HG03135 (cell line): ENCODE measurements around the gene LRRC38.
"Not testable (repeated sequence)": the region's sequence is repeated elsewhere in the genome, so short reads cannot be mapped to it uniquely, and the experiment has no call there.

ENCODE experiments used
- ATAC-seq: cut with Tn5 transposase; IDR thresholded peaks from one replicate; pipeline ENCODE4 v1.9.1; 2021; ENCODE audit warnings: mild to moderate bottlenecking, moderate library complexity; ENCODE audit not compliant: unreplicated experiment

LRRC38 gene, protein sequence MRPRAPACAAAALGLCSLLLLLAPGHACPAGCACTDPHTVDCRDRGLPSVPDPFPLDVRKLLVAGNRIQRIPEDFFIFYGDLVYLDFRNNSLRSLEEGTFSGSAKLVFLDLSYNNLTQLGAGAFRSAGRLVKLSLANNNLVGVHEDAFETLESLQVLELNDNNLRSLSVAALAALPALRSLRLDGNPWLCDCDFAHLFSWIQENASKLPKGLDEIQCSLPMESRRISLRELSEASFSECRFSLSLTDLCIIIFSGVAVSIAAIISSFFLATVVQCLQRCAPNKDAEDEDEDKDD

DNA sequence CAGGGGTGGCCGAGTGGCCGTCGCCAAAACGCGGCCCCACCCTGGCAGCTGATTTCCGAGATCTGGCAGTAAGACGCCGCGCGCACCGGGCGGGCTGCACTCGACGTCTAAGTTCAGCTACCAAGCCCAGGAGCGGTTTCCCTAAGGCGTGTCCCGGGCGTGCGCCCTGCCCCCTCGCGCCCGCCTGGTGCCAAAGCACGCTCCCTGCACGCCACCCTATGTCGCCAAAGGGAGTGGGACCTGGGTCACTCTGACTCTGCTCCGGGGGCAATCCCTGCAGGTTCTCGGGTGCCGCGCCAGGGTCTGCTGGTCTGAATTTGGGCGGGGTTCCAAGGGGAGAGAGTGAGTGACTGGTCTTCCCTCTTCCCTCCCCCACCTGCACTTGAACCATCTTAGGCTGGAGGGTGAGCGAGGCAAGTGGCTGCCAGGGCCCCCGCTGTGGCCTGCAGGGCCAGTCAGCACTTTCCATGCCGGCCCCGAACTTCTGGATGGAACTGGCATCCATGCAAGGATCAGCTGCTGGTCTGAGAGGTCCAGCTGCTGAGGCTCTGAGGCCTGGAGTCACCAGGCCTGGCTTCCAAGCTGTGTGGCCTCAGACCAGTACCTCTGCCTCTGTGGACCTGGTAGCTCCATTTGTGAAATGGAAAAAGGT lies at the start of gene LRRC38:
LRRC38 (minus strand) TSS at position 109 of the 652 bp plus-strand sequence. CDS start 410 bp downstream, outside the sequence.
- ATAC-seq: no peak

DNA sequence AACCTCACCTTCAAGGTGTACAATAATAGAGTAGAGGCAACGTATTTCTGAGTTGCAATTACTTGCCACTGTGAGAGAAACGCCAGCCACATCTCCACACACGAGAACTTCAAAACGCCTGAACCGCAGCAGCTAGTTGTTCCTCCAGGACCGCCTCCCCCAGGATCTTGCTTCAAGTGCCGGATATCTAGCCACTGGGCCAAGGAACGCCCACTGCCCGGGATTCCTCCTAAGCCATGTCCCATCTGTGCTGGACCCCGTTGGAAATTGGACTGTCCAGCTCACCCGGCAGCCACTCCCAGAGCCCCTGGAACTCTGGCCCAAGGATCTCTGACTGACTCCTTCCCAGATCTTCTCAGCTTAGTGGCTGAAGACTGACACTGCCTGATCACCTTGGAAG lies 49.2 kb upstream of the LRRC38 start:
- not testable (repeated sequence) for ATAC-seq

GRCh38 chr1:13560541-13560940 lies 46.7 kb upstream of the LRRC38 start:
- no peak for ATAC-seq

GRCh38 chr1:13556224-13556764 lies 42.5 kb upstream of the LRRC38 start:
- ATAC-seq: no peak

- no peak for ATAC-seq
These were observed 41.0 kb upstream of the LRRC38 start for GRCh38 chr1:13554798-13555197.

DNA sequence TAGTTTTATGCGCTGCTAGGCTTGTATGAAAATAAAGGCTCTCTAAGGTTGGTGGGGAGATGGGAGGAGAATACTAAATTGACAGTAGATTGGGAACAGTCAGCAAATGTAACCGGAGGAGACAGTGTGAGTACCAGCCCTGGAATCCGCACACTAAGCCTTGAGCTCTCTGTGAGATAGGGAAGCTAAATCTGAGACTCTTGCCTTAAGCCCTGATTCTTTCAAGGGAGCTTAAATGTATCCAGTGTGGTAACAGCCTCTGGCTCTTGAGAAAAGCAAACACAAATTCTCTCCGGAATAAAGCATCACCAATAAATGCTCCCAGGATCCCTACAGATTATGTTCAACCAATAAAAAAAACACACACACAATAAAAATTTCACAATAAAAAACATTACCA lies 36.9 kb upstream of the LRRC38 start:
- ATAC-seq: no peak

DNA sequence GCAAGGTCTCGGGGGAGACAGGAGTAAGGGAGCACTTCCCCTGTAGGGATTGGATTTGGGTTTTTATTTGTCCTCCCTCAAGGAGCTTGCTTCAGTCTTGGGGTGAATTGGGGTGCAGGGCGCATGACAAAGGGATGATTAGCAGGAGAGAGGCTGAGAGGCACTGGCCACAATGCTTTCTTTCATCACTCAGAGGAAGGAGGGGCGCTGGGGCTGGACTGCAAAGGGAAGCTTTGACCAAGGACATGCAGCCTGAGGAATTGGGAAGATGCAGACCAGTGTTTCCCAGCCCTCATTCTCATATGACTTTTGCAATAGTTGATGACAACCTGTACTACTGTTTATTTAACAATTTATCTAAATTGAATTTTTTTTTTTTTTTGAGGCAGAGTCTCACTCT lies 35.7 kb upstream of the LRRC38 start:
- ATAC-seq: no peak

DNA sequence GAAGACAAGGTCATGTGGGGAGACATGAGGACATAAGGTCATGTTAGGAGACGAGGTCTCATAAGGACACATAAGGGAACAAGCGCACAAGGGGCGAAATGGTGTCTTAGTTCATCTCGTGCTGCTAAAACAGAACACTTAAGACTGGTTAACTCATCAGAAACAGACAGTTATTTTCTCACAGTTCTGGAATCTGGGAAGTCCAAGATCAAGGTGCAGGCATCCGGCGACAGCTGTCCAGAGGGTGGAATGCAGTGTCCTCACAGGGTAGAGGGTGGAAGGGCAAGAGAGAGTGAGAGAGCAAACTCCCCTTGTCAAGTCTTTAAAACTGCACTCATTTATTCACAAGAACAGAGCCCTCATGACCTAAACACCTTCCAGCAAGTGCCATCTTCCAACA lies 35.2 kb upstream of the LRRC38 start:
- no peak for ATAC-seq

DNA sequence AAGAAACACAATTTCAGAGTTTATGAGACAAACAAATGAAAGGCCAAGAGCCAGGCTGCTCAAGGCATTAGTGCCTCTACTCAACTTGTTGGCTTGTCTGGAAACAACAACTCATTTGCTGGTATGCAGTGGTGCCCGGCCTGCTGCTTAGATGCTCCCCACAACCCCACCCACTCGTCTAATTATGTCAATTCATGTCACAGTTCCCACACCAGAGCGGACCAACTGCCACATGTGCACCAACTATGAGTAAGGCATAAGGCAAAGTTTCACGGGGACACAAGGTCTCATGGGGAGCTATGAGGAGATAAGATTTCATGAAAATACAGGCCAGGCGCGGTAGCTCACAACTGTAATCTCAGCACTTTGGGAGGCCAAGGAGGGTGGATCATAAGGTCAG lies 34.5 kb upstream of the LRRC38 start:
- no peak for ATAC-seq

- ATAC-seq: no peak
These were observed 33.0 kb upstream of the LRRC38 start for GRCh38 chr1:13546791-13547190.

DNA sequence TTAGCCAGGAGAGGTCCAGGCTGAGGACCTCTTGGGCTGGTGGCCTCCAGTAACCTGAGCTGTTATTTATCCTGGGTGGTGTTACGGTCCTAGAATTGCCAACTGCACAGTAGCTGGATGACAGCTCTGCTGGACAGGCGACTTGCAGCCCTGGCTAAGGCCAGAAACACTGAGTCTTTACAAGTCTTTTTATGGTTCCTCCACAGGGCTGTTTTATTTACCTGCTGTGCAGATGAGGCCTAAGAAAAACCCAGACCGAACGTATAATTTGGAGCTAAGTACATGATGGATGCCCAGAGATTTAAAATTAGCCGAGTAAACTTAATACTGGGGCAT lies 30.4 kb upstream of the LRRC38 start:
- ATAC-seq: no peak

DNA sequence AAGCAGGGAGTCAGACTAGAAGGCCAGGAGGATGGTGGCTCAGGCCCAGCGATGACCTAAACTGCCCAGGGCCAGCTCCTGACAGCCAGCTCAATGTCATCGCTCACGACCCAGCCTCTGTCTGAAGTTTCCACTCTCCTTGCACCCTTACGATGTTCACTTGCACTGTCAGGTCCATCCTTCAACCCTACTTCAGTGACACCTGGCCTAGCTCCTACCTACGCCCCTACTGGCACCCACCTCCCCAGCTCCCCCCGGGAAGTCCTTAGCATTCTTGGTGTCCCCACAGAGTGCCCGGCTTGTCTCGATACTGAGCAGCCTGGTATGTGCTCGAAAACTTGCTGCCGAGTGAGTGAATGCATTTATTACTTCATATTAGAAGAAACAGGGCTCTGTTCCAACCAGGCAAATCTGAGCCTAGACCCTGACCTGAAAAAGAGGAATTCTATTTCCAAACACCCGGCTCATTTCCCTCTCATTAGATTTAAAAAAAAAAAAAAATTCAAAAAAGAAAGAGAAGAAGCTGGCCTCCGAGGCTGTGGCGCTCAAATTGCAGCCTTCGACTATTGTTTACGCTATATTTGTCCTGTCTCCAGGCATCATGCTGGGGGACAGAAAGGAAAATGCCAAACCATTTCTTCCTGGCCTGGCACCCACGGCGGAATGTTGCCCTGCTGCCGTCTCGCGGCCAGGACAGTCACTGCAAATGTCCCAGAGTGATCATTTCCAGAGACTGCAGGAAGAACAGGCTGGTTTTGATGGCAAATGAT lies 29.8 kb upstream of the LRRC38 start:
- no peak for ATAC-seq

GRCh38 chr1:13541435-13542215 lies 27.8 kb upstream of the LRRC38 start:
- ATAC-seq: no peak

DNA sequence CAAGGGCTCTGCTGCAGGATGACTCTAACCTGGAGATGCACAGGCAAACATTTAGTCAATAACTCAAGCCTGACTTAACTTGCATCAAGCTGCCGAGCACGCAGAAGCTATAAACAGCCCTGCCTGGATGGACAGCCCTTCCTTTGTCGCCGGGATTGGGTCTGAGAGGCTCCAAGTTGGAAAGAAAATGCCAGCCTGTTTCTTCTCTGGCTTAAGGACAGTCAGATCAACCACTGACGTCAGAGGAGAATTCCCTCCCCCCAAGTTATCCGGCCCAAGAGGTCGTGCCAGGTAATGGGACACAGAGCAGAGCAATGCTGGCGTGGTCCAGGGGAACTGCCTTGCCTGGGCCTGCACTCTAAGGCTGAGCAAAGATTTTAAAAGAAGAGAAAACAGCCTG lies 27.1 kb upstream of the LRRC38 start:
- no peak for ATAC-seq

DNA sequence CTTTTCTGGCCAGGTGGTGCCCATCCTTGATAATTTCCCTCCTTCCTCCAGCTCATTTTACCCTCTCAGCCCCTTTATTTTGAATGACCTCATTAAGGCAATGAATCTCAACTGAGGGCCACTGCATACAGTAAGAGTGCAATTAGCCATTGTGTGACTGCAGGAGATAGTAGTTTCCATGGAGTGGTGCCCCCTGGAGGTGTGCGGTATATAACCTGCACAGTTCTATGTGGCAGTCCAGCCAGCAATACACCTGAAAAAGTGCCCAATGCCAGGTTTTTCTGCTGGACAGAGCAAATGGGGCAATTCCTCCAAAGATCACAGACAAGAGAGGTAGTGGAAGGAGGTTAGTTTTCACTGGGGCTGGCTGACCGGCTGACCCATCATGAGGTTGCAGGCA lies 25.9 kb upstream of the LRRC38 start:
- no peak for ATAC-seq

DNA sequence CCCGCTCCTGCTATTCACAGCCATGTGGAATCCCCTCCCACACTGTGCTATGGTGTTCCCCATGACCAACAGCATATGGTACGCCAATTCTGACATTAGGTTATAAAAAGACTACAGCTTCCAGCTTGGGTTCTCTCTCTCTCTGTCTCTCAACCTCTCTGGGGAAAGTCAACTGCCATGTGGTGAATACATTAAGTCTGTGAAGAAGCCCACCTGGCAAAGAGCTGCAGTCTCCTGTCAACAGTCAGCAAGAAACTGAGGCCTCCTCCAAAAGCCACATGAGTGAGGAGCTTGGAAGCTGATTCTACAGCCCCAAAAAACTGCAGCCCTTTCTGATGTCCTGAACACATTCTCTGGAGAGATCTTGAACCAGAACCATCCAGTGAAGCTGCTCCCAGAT lies 25.0 kb upstream of the LRRC38 start:
- no peak for ATAC-seq

DNA sequence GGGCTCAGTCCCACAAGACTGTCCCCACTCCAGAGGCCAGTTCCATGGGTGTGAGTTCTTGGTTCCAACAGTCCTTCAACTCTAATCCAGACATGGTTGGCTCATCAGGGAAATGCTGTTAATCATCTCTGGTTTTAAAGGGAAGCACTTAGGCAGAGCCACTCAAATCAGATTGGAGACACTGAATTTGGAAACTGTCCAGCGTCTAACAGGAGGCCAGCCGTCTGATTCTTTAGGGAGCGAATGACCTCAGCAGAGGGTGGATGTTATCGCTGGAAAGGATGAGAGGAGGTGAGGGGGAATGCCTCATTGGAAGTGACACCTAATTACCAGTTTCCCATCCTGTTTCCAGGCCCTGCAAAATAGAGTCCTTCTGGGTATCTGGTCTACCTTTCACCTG lies 22.8 kb upstream of the LRRC38 start:
- no peak for ATAC-seq

DNA sequence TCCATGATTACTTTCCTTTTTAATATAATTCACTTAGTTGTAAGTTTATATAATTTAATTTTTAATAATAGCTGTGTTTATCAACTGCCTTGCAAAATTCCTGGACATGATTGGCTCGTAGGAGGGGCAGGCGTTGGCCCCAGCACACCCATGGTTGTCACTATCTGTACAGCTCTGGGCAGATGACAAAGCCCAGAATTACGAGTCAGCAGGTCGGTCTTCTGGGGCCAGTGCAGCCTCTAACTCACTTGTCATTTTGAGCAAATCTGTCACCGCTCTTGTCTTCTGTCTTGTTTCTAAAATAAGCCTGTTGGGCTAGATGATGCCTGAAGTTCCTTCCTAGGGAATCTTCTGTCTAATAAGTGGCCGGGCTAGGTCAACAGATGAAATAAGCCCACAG lies 21.4 kb upstream of the LRRC38 start:
- ATAC-seq: no peak

- ATAC-seq: no peak
These were observed 14.5 kb upstream of the LRRC38 start for GRCh38 chr1:13528320-13528719.

GRCh38 chr1:13523780-13524477 lies 10.1 kb upstream of the LRRC38 start:
- ATAC-seq: no peak
